Mammary epithelial cell (primary cell): ENCODE data around the gene CRTC3.

ENCODE experiments used
- CTCF ChIP-seq, 2 donors: IDR thresholded peaks in 1 of 2; conservative IDR thresholded peaks in 1 of 2; 2 replicates each; pipeline ENCODE4 v1.5.1; 2011 to 2012; ENCODE audit warnings: inconsistent platforms in 2 of 2, low read length in 2 of 2, mild to moderate bottlenecking in 2 of 2, control low read depth in 1 of 2, low read depth in 1 of 2; ENCODE audit not compliant: insufficient read depth in 1 of 2; ENCODE audit errors: extremely low read depth in 1 of 2
- EZH2 ChIP-seq: IDR thresholded peaks from 2 replicates; pipeline ENCODE4 v1.6.1; 2012; ENCODE audit warnings: low read length, inconsistent platforms, borderline replicate concordance

DNA sequence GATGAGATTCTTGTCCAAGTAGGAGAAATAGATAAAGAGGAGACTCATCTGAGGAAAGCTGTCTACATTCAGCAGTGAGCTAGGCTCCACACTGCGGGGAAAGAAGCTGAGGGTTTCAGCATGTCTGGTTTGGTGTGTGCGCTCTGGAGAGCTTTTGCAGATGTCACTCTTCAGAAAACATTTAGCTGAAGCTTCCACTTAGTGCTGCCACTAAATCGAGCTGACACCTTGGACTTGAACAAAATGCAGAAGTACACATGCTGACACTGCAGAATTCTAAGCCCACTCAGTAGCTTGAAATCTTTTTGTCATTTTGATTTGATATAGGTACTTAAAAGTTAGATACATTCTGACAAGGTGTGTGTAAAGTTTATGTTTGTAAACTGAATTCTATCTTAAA, 32.3 kb upstream of the CRTC3 start:
- TF ChIP-seq CTCF (conservative IDR thresholded peaks at IDR 0.05 in 1 of 2, IDR thresholded peaks at IDR 0.05 in 1 of 2; ENCODE audit: extremely low read depth in 1 of 2, insufficient read depth in 1 of 2, low read depth in 1 of 2, low read length in 2 of 2) (no peak), EZH2 (no peak)
